Body of pancreas (tissue), 4 donors: ENCODE measurements around the gene NME3.

Experiments used
- POLR2A ChIP-seq, 3 donors: fragments of 450-650 bp; IDR thresholded peaks; one replicate each; pipeline ENCODE4 v1.6.1; 2016; ENCODE audit warnings: antibody characterized with exemption in 3 of 3, mild to moderate bottlenecking in 2 of 3
- TF ChIP-seq, protein P1 (sequence below), 7 experiments: fragments of 450-650 bp in 4 of 7; fragments of 200-600 bp in 3 of 7; sonication (generic) in 3 of 7; IDR thresholded peaks; one replicate each; pipeline ENCODE4 v1.5.1; 2016 to 2019; ENCODE audit warnings: antibody characterized with exemption in 7 of 7

DNA sequence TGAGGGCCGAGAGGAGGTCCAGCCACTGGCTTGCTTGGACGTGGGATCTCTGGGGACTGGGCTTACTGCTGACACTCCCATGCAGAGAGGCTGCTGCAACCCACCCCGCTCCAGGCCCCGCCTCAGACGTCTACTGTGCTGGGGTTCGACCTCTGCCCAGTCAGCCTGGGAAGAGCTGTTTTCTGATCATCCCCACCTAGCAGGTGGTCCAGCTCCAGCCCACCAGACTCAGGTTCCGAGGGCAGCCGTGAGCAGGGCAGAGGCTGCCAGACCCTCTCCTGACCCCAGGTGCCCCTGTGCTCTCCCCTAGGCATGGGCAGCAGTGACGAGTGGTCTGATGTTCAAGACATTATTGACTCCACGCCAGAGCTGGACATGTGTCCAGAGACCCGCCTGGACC, 23.4 kb downstream of the NME3 start:
- TF ChIP-seq, protein P1, sequence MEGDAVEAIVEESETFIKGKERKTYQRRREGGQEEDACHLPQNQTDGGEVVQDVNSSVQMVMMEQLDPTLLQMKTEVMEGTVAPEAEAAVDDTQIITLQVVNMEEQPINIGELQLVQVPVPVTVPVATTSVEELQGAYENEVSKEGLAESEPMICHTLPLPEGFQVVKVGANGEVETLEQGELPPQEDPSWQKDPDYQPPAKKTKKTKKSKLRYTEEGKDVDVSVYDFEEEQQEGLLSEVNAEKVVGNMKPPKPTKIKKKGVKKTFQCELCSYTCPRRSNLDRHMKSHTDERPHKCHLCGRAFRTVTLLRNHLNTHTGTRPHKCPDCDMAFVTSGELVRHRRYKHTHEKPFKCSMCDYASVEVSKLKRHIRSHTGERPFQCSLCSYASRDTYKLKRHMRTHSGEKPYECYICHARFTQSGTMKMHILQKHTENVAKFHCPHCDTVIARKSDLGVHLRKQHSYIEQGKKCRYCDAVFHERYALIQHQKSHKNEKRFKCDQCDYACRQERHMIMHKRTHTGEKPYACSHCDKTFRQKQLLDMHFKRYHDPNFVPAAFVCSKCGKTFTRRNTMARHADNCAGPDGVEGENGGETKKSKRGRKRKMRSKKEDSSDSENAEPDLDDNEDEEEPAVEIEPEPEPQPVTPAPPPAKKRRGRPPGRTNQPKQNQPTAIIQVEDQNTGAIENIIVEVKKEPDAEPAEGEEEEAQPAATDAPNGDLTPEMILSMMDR (IDR thresholded peaks at IDR 0.05), result no peak
- TF ChIP-seq POLR2A (IDR thresholded peaks at IDR 0.05), result no peak
